ENCODE measurements around the gene PIP4K2A. TPM values are rescaled to one million over a fixed set of nuclear protein-coding genes. Genes with fewer than 3 reads are reported as not detected.

PIP4K2A gene
- total RNA-seq, 1 donor from 2014 or later = 102 TPM

DNA sequence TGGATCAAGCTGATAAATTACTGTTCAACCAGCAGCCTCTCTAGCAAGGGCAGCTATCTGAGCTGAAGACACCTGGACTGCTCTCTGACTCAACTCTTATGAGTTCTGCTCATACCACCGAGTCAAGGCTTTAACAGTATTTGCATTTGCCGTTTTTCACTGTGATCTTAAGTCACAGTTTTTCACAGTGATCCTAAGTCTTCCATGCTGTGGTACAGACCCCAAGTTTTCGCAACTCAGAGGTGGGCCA lies 31.3 kb downstream of the PIP4K2A start:
- Mint-ChIP-seq H3K27ac (peak overlapping the region; percentile 78), H3K4me3 (peak overlapping the region; percentile 29), H3K9me3 (no peaks in the 10 kb centered on the region), H3K36me3 (ENCODE audit: low read depth) (peaks cover 6% of the 10 kb centered on the region), H3K27me3 (no peaks in the 10 kb centered on the region), H3K4me1 (peaks cover 68% of the 10 kb centered on the region)
- CTCF ChIA-PET = interaction anchor here (0.6 to 2.5 kb wide), 2 partner anchors 31 to 109 kb away, joined by 3 to 7 read pairs; partner anchors contain the start of gene PIP4K2A
- DNase-seq (no peak), ATAC-seq (ENCODE audit: low read depth) (peak; percentile 70)
- TF ChIP-seq, protein P1, sequence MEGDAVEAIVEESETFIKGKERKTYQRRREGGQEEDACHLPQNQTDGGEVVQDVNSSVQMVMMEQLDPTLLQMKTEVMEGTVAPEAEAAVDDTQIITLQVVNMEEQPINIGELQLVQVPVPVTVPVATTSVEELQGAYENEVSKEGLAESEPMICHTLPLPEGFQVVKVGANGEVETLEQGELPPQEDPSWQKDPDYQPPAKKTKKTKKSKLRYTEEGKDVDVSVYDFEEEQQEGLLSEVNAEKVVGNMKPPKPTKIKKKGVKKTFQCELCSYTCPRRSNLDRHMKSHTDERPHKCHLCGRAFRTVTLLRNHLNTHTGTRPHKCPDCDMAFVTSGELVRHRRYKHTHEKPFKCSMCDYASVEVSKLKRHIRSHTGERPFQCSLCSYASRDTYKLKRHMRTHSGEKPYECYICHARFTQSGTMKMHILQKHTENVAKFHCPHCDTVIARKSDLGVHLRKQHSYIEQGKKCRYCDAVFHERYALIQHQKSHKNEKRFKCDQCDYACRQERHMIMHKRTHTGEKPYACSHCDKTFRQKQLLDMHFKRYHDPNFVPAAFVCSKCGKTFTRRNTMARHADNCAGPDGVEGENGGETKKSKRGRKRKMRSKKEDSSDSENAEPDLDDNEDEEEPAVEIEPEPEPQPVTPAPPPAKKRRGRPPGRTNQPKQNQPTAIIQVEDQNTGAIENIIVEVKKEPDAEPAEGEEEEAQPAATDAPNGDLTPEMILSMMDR (IDR thresholded peaks at IDR 0.05) = no peak
- intact Hi-C loops (cut with micrococcal nuclease) = loop anchor here (5.0 kb wide), 1 partner anchor 36 kb away; no protein-coding TSS in a partner anchor
- POLR2A ChIA-PET = interaction anchor here (0.6 to 1.6 kb wide), 8 partner anchors 14 to 429 kb away, joined by 3 to 8 read pairs (median 4); no protein-coding TSS in a partner anchor

DNA sequence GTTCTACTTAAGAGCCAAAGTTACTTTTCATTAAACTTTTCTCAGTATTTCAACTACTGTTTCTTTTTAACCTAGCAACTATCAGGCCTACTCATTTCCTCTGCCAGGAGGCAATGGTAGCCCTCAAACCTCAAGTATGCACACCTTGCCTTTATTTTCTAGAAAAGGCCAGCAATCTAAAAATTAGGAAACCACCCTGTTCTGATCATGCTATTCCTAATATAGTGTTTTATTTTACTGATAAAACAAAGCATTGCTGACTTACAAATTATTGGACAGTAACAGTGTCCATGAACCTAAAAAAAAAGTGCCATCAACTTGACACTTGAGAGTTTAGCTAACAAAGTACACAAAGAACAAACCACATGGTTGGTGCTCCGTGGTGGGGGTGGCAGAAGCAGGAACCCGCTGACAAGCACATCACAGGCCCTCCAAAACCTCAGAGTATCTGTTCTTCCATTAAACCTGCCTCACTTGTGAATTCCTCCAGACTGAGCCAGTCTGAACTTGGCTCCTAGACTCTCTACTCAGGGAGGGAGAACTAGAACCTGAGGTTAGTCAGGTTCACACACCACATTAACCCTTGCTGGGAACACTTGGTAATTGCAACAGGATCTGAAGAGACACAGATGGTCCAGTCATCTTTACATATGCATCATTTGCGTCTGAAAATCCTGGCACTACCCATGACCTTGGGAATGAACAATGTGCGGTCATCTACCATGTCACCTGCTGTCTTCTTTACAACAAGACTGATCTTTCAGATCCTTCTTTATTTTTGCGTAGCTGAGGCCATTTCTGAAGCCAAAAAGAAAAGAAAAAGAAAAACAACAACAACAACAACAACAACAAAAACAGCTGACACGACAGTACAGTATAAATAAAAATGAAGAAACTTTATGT lies 31.9 kb downstream of the PIP4K2A start:
- DNase-seq (no peak), ATAC-seq (ENCODE audit: low read depth) (peak; percentile 29)
- H3K9me3 Mint-ChIP-seq = no peaks in the 10 kb centered on the region
- peaks cover 70% of the 10 kb centered on the region for H3K4me1 Mint-ChIP-seq
- TF ChIP-seq, protein P1 (IDR thresholded peaks at IDR 0.05) = no peak
- no peaks in the 10 kb centered on the region for H3K27me3 Mint-ChIP-seq
- CTCF ChIA-PET = interaction anchor here (0.6 to 2.5 kb wide), 2 partner anchors 32 to 108 kb away, joined by 3 to 7 read pairs; partner anchors contain the start of gene PIP4K2A
- H3K36me3 Mint-ChIP-seq (ENCODE audit: low read depth) = peaks cover 5% of the 10 kb centered on the region
- peak overlapping the region; percentile 78 for H3K27ac Mint-ChIP-seq
- H3K4me3 Mint-ChIP-seq = peak overlapping the region; percentile 29
- intact Hi-C loops (cut with micrococcal nuclease) = loop anchor here (1.0 to 5.0 kb wide), 2 partner anchors 9 to 35 kb away; no protein-coding TSS in a partner anchor
- POLR2A ChIA-PET = interaction anchor here (0.6 to 1.6 kb wide), 6 partner anchors 13 to 429 kb away, joined by 3 to 8 read pairs (median 4); no protein-coding TSS in a partner anchor

DNA sequence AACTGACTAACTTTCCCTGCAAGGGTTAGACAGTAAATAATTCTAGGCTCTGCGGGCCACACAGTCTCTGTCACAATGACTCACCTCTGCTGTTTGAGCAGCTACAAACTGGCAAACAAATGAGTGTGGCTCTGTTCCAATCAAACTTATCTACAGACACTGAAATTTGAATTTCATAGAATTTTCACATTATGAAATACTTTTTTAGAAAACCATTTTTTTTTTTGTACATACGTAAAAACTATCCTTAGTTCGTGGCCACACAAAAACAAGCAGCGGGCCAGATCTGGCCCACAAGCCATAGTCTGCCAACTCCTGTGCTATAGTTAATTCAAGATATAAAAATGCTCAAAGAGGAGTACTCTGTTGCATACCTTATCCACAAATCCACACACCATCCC lies 32.6 kb downstream of the PIP4K2A start:
- DNase-seq = no peak
- peaks cover 75% of the 10 kb centered on the region for H3K4me1 Mint-ChIP-seq
- H3K27ac Mint-ChIP-seq = peak overlapping the region; percentile 78
- H3K9me3 Mint-ChIP-seq = no peaks in the 10 kb centered on the region
- peaks cover 8% of the 10 kb centered on the region for H3K36me3 Mint-ChIP-seq (ENCODE audit: low read depth)
- TF ChIP-seq, protein P1 (IDR thresholded peaks at IDR 0.05) = no peak
- H3K4me3 Mint-ChIP-seq = no peak overlapping the region
- no peak for ATAC-seq (ENCODE audit: low read depth)
- ChIA-PET CTCF (interaction anchor here (2.5 kb wide), 1 partner anchor 108 kb away, joined by 7 read pairs; no protein-coding TSS in a partner anchor), POLR2A (interaction anchor here (0.8 to 1.6 kb wide), 2 partner anchors 13 to 76 kb away, joined by 4 to 7 read pairs; no protein-coding TSS in a partner anchor)
- intact Hi-C loops (cut with micrococcal nuclease) = loop anchor here (1.0 to 5.0 kb wide), 2 partner anchors 8 to 34 kb away; no protein-coding TSS in a partner anchor
- H3K27me3 Mint-ChIP-seq = no peaks in the 10 kb centered on the region

DNA sequence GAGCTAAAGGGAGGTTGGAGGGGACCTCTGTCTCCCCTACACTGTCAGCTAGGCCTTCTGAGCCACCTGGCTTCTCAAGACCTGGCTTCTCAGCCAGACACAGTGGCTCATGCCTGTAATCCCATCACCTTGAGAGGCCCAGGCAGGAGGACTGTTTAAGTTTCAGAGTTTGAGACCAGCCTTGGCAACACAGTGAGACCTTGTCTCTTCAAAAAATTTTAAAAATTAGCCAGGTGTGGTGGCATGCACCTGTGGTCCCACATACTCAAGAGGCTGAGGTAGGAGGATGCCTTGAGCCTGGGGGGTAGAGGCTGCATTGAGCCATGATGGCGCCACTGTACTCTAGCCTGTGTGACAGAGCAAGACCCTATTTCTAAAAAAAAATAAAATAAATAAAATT lies 33.1 kb downstream of the PIP4K2A start:
- ChIA-PET POLR2A (interaction anchor here (0.8 kb wide), 1 partner anchor 12 kb away, joined by 4 read pairs; no protein-coding TSS in a partner anchor), CTCF (interaction anchor here (2.5 kb wide), 1 partner anchor 107 kb away, joined by 7 read pairs; no protein-coding TSS in a partner anchor)
- Mint-ChIP-seq H3K27me3 (no peaks in the 10 kb centered on the region), H3K4me1 (peaks cover 79% of the 10 kb centered on the region), H3K36me3 (ENCODE audit: low read depth) (peaks cover 8% of the 10 kb centered on the region), H3K27ac (peak overlapping the region; percentile 4), H3K4me3 (no peak overlapping the region), H3K9me3 (no peaks in the 10 kb centered on the region)
- ATAC-seq (ENCODE audit: low read depth) (no peak), DNase-seq (no peak)
- intact Hi-C loops (cut with micrococcal nuclease) = loop anchor here (5.0 kb wide), 1 partner anchor 34 kb away; no protein-coding TSS in a partner anchor
- TF ChIP-seq, protein P1 (IDR thresholded peaks at IDR 0.05) = no peak

DNA sequence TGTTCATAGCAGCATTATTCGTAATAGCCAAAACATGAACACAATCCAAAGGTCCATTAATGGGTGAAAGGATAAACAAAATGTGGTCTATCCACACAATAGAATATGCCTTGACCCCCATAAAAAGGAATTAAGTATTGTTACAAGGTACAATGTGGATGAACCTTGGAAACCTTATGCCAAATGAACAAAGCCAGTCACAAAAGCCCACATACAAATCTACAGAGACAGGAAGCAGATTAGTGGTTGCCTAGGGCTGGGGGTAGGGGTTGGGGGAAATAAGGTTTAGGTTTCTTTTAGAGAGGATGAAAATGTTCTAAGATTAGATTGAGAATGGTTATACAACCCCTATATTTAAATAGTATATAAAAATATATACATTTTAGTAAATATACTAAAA lies 34.8 kb downstream of the PIP4K2A start:
- POLR2A ChIA-PET = no interaction called here

More for the DNA sequence above, 34.8 kb downstream of the PIP4K2A start:
- intact Hi-C loops (cut with micrococcal nuclease) = loop anchor here (5.0 kb wide), 1 partner anchor 32 kb away; no protein-coding TSS in a partner anchor
- H3K36me3 Mint-ChIP-seq (ENCODE audit: low read depth) = peaks cover 16% of the 10 kb centered on the region
- no peak overlapping the region for H3K27ac Mint-ChIP-seq
- TF ChIP-seq, protein P1 (IDR thresholded peaks at IDR 0.05) = no peak
- DNase-seq (no peak), ATAC-seq (ENCODE audit: low read depth) (no peak)
- no peaks in the 10 kb centered on the region for H3K27me3 Mint-ChIP-seq
- CTCF ChIA-PET = no interaction called here
- no peaks in the 10 kb centered on the region for H3K9me3 Mint-ChIP-seq
- H3K4me3 Mint-ChIP-seq = no peak overlapping the region
- peaks cover 75% of the 10 kb centered on the region for H3K4me1 Mint-ChIP-seq
